Neural crest cell (in vitro differentiated cells): ENCODE results near the gene KICS2. TPM values are rescaled to one million over a fixed set of nuclear protein-coding genes. Genes with fewer than 3 reads are reported as not detected.

ENCODE experiments used
- DNase-seq: peaks from one replicate; pipeline ENCODE4 v3.0.0; 2021; ENCODE audit warnings: low read depth, mixed read lengths, low spot score
- H3K27ac Mint-ChIP-seq: one replicate; pipeline ENCODE4 v1.8.0; 2021; ENCODE audit warnings: mild to moderate bottlenecking, mixed read lengths; ENCODE audit not compliant: unreplicated experiment
- H3K27me3 Mint-ChIP-seq: 2 replicates; pipeline ENCODE4 v1.8.0; 2021; ENCODE audit warnings: low read depth, mild to moderate bottlenecking, mixed read lengths
- H3K36me3 Mint-ChIP-seq: 2 replicates; pipeline ENCODE4 v1.8.0; 2021; ENCODE audit warnings: low read depth, mild to moderate bottlenecking, mixed read lengths
- H3K4me1 Mint-ChIP-seq: 2 replicates; pipeline ENCODE4 v1.8.0; 2021; ENCODE audit warnings: mixed read lengths
- H3K4me3 Mint-ChIP-seq: one replicate; pipeline ENCODE4 v1.8.0; 2021; ENCODE audit warnings: mild to moderate bottlenecking, mixed read lengths
- H3K9me3 Mint-ChIP-seq: 2 replicates; pipeline ENCODE4 v1.8.0; 2021; ENCODE audit warnings: mixed read lengths
- CTCF ChIP-seq: fragments of 200-600 bp; sonication (generic); conservative IDR thresholded peaks from 2 replicates; pipeline ENCODE4 v1.5.0; 2021; ENCODE audit warnings: antibody characterized with exemption, mild to moderate bottlenecking
- total RNA-seq: library from RNA; stranded (reverse); gene quantifications from 2 replicates; pipeline ENCODE4 v1.2.1, GENCODE V29; 2021

KICS2 gene
- total RNA-seq, 1 donor from 2014 or later = 6.9 TPM

DNA sequence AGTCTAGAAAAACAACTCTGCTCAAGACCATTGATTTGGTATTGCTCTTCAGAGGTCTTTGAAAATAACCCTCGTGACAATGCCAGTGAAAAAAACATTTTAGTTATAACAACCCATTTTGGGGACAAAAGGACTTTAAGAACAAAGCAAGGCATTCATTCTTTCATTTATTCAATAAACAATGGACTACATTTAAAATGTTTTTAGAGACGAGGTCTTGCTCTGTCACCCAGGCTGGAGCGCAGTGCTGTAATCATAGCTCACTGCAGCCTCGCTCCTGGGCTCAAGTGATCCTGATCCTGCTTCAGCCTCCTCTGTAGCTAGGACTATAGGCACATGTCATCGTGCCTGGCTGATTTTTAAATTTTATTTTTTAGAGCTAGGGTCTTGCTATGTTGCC is 7.7 kb upstream of the KICS2 start:
- no peak for DNase-seq
- H3K4me1 Mint-ChIP-seq = no peaks in the 10 kb centered on the region
- TF ChIP-seq CTCF = no peak
- no peaks in the 10 kb centered on the region for H3K9me3 Mint-ChIP-seq
- H3K4me3 Mint-ChIP-seq = no peak overlapping the region
- no peak overlapping the region for H3K27ac Mint-ChIP-seq
- peaks cover 5% of the 10 kb centered on the region for H3K27me3 Mint-ChIP-seq
- no peaks in the 10 kb centered on the region for H3K36me3 Mint-ChIP-seq

DNA sequence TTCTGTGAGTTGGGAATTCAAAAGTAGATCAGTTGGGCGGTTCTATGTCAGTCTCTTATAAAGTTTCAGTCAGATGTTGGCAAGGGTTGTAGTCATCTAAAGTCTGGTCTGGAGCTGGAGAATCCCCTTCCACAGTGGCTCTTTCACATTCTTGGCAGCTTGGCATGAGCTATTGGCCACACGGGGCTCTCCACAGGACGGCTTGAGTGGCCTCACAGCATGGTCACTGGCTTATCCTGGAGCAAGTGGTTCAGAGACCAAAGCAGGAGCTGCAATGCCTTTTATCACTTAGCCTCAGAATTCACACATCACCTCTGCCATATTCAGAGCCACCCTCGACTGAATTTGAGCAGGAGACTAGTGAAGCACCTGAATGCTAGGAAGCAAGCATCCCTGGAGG is 7.1 kb upstream of the KICS2 start:
- H3K27ac Mint-ChIP-seq = no peak overlapping the region
- H3K4me1 Mint-ChIP-seq = no peaks in the 10 kb centered on the region
- no peak for DNase-seq

DNA sequence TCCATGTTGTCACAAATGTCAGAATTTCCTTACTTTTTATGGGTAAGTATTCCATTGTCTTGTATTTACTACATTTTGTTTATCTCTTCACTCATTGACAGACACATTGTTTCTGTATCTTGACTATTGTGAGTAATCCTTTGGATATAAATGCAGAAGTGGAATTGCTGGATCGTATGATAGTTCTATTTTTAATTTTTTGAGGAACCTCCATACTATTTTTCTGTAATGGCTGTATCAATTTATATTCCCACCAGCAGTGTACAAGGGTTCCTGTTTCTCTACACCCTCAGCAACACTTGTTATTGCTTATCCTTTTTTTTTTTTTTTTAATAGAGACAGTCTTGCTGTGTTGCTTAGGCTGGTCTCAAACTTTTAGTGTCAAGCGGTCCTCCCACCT is 3.5 kb upstream of the KICS2 start:
- TF ChIP-seq CTCF = no peak
- peaks cover 15% of the 10 kb centered on the region for H3K4me1 Mint-ChIP-seq
- no peak for DNase-seq
- H3K4me3 Mint-ChIP-seq = peak overlapping the region; percentile 54
- H3K9me3 Mint-ChIP-seq = no peaks in the 10 kb centered on the region
- no peaks in the 10 kb centered on the region for H3K36me3 Mint-ChIP-seq
- peaks cover 7% of the 10 kb centered on the region for H3K27me3 Mint-ChIP-seq
- H3K27ac Mint-ChIP-seq = no peak overlapping the region

More for the DNA sequence above, 7.1 kb upstream of the KICS2 start:
- Mint-ChIP-seq H3K4me3 (no peak overlapping the region), H3K9me3 (no peaks in the 10 kb centered on the region), H3K36me3 (no peaks in the 10 kb centered on the region), H3K27me3 (peaks cover 7% of the 10 kb centered on the region)
- no peak for TF ChIP-seq CTCF

GRCh38 chr12:64221651-64222008 is 466 bp downstream of the KICS2 start:
- no peak for TF ChIP-seq CTCF
- H3K9me3 Mint-ChIP-seq = no peaks in the 10 kb centered on the region
- peaks cover 24% of the 10 kb centered on the region for H3K4me1 Mint-ChIP-seq
- H3K36me3 Mint-ChIP-seq = no peaks in the 10 kb centered on the region
- peak; percentile 75 for DNase-seq
- peak overlapping the region; percentile 1 for H3K27ac Mint-ChIP-seq
- H3K4me3 Mint-ChIP-seq = peak overlapping the region; percentile 89
- H3K27me3 Mint-ChIP-seq = peaks cover 7% of the 10 kb centered on the region

DNA sequence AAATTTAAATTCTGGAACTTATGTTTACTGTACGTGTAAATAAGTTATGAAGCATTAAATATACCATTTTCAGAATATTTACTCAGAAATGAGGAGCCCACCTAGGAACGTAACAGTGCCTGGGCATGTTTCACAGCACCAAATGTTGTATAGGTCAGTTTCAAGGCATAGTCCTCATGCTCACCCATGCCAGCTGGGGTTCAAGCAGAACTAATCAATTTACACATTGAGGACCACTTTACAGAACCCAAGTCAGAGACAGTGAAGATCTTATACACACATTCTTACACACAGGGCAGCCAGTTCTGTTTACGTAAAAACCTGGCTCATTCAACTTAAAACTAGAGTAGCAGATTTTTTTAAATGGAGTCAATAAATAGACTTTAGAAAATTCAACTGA is 2.0 kb downstream of the KICS2 start:
- no peaks in the 10 kb centered on the region for H3K9me3 Mint-ChIP-seq
- H3K4me3 Mint-ChIP-seq = peak overlapping the region; percentile 38
- H3K27me3 Mint-ChIP-seq = peaks cover 2% of the 10 kb centered on the region
- DNase-seq = no peak
- TF ChIP-seq CTCF = no peak
- H3K4me1 Mint-ChIP-seq = peaks cover 24% of the 10 kb centered on the region
- H3K27ac Mint-ChIP-seq = no peak overlapping the region
- no peaks in the 10 kb centered on the region for H3K36me3 Mint-ChIP-seq

DNA sequence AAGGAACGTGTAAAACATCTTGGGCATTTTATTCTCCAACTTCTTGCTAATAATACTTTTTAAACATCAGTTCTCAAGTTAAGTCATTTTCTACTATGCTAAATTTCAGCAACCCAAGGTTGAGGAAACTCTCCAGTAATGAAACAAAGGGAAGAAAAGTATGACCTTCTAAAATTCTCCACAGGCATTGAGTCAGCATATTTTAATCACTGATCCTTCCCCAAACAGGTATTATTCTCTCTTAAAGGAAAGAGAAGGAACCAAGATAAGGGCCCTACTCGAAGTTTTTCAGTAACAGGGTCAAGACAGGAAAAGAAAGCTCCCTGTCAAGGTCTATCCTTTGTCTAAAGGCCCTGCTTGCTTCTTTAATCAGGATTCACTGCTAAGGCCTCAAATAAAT is 3.0 kb downstream of the KICS2 start:
- H3K4me1 Mint-ChIP-seq = peaks cover 24% of the 10 kb centered on the region
- no peaks in the 10 kb centered on the region for H3K27me3 Mint-ChIP-seq
- no peak overlapping the region for H3K27ac Mint-ChIP-seq
- no peaks in the 10 kb centered on the region for H3K9me3 Mint-ChIP-seq
- no peak for TF ChIP-seq CTCF
- peak overlapping the region; percentile 29 for H3K4me3 Mint-ChIP-seq
- no peak for DNase-seq
- H3K36me3 Mint-ChIP-seq = no peaks in the 10 kb centered on the region
